Endothelial cell of umbilical vein (primary cell): Measurements from ENCODE around the gene SFT2D2.

ENCODE experiments used
- CTCF ChIP-seq, 2 donors: IDR thresholded peaks; 1 replicate in 1 of 2; 2 replicates in 1 of 2; pipeline ENCODE4 v1.5.1; 2011; ENCODE audit warnings: low read length in 2 of 2, mild to moderate bottlenecking in 2 of 2, moderate library complexity in 2 of 2, control low read depth in 1 of 2, inconsistent platforms in 1 of 2, low read depth in 1 of 2; ENCODE audit not compliant: insufficient read depth in 1 of 2; ENCODE audit errors: extremely low read depth in 1 of 2
- EZH2 ChIP-seq: IDR thresholded peaks from 2 replicates; pipeline ENCODE4 v1.6.1; 2012; ENCODE audit warnings: borderline replicate concordance, low read depth, mild to moderate bottlenecking, moderate library complexity, low read length, inconsistent platforms; ENCODE audit not compliant: severe bottlenecking
- GATA2 ChIP-seq: IDR thresholded peaks from 2 replicates; pipeline ENCODE4 v1.7.0; 2011; ENCODE audit warnings: low read depth, mild to moderate bottlenecking, moderate library complexity, mixed read lengths, low read length; ENCODE audit not compliant: insufficient read length, insufficient read depth
- MYC ChIP-seq: IDR thresholded peaks from one replicate; pipeline ENCODE4 v1.6.1; 2011; ENCODE audit warnings: mild to moderate bottlenecking, low read depth, low read length
- POLR2A ChIP-seq: IDR thresholded peaks from 2 replicates; pipeline ENCODE4 v1.6.1; 2012; ENCODE audit warnings: low read depth, mild to moderate bottlenecking, control low read depth, low read length
- POLR2AphosphoS5 ChIP-seq: IDR thresholded peaks from 2 replicates; pipeline ENCODE4 v1.6.1; 2012; ENCODE audit warnings: low read depth, mild to moderate bottlenecking, control low read depth, low read length, moderate library complexity; ENCODE audit not compliant: insufficient read depth
- TF ChIP-seq, protein P1 (sequence below): IDR thresholded peaks from 2 replicates; pipeline ENCODE4 v1.6.1; 2011; ENCODE audit not compliant: insufficient read depth, insufficient read length

GRCh38 chr1:168288311-168289052 is 62.7 kb downstream of the SFT2D2 start:
- TF ChIP-seq CTCF (IDR thresholded peaks at IDR 0.05; ENCODE audit: extremely low read depth in 1 of 2, insufficient read depth in 1 of 2, low read depth in 1 of 2, low read length in 2 of 2) (no peak), MYC (no peak), POLR2AphosphoS5 (no peak), POLR2A (no peak), GATA2 (no peak), EZH2 (no peak)
- TF ChIP-seq, protein P1, sequence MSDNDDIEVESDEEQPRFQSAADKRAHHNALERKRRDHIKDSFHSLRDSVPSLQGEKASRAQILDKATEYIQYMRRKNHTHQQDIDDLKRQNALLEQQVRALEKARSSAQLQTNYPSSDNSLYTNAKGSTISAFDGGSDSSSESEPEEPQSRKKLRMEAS, result no peak
